Testis (tissue), 3 donors: Measurements from ENCODE around the gene PLD1. TPM values are rescaled to one million over a fixed set of nuclear protein-coding genes. Genes with fewer than 3 reads are reported as not detected.
A peak's percentile ranks its signal among the peaks of the same experiment; 100 is the strongest.

Experiments used
- DNase-seq: peaks from one replicate; pipeline ENCODE4 v3.0.0-alpha.2; 2019
- H3K27ac ChIP-seq, 2 donors: fragments of 200-600 bp; sonication (generic); one replicate each; pipeline ENCODE4 v1.5.1; 2019
- H3K27me3 ChIP-seq: fragments of 200-600 bp; sonication (generic); one replicate; pipeline ENCODE4 v1.5.1; 2019
- H3K36me3 ChIP-seq: fragments of 200-600 bp; sonication (generic); one replicate; pipeline ENCODE4 v1.5.1; 2017; ENCODE audit warnings: low read depth; ENCODE audit errors: missing control alignments
- H3K4me1 ChIP-seq: fragments of 200-600 bp; sonication (generic); one replicate; pipeline ENCODE4 v1.5.1; 2019
- H3K4me3 ChIP-seq, 2 donors: fragments of 200-600 bp; sonication (generic); one replicate each; pipeline ENCODE4 v1.5.1; 2017 to 2019
- H3K9me3 ChIP-seq: fragments of 200-600 bp; sonication (generic); one replicate; pipeline ENCODE4 v1.5.1; 2017
- CTCF ChIP-seq, 3 experiments: fragments of 450-650 bp in 2 of 3; fragments of 200-600 bp in 1 of 3; sonication (generic) in 1 of 3; IDR thresholded peaks; one replicate each; pipeline ENCODE4 v1.5.1; 2016 to 2019; ENCODE audit warnings: antibody characterized with exemption in 3 of 3, mild to moderate bottlenecking in 2 of 3, moderate library complexity in 1 of 3
- POLR2A ChIP-seq: fragments of 450-650 bp; IDR thresholded peaks from one replicate; pipeline ENCODE4 v1.6.1; 2017; ENCODE audit warnings: antibody characterized with exemption, mild to moderate bottlenecking, moderate library complexity
- WGBS, 2 donors: methylation state at CpG; one replicate each; pipeline ENCODE4 v1.1.5; 2018; 5-methylcytosine and 5-hydroxymethylcytosine counted together
- intact Hi-C: fragments of 100-400 bp; cut with DNase I; formaldehyde crosslinking; loops from one replicate; pipeline ENCODE4 v1.15.1; 2023; ENCODE audit warnings: low total_unique reads
- polyA plus RNA-seq: library from polyadenylated mRNA; stranded (reverse); fragments of 350-450 nt; fragmentation: Illumina TruSeq; extraction: RNeasy Lipid Tissue Mini Kit (QIAGEN cat#74804); gene quantifications from one replicate; pipeline ENCODE4 v1.2.3, GENCODE V29; 2014; ENCODE audit warnings: low read depth, low replicate concordance; ENCODE audit not compliant: insufficient read depth
- total RNA-seq, 2 donors: library from RNA; depleted of rRNA; stranded (reverse); fragments of >200 nt; gene quantifications; one replicate each; pipeline ENCODE4 v1.2.3, GENCODE V29; 2016

The PLD1 gene
- total and polyA plus RNA-seq, 3 donors from 2014 or later = 10.7 to 27.4 (median 19.1) TPM

GRCh38 chr3:171620825-171621434 is 189.4 kb downstream of the PLD1 start:
- no peaks in the 10 kb centered on the region for H3K36me3 ChIP-seq
- 86 to 95% methylated on average over 1 of the region's 1 CpG for WGBS, 2 donors
- H3K27me3 ChIP-seq = no peaks in the 10 kb centered on the region
- H3K4me1 ChIP-seq = no peaks in the 10 kb centered on the region
- no peaks in the 10 kb centered on the region for H3K9me3 ChIP-seq
- no peak for DNase-seq
- intact Hi-C loops = no loop called here
- no peak overlapping the region for H3K27ac ChIP-seq
- TF ChIP-seq CTCF (IDR thresholded peaks at IDR 0.05) (no peak), POLR2A (no peak)
- H3K4me3 ChIP-seq = no peak overlapping the region

- no peak for TF ChIP-seq POLR2A
- TF ChIP-seq CTCF (IDR thresholded peaks at IDR 0.05) = no peak
- 87 to 90% methylated on average over 4 of the region's 4 CpGs for WGBS, 2 donors
- no peaks in the 10 kb centered on the region for H3K4me1 ChIP-seq
- no peak overlapping the region for H3K27ac ChIP-seq
- no peaks in the 10 kb centered on the region for H3K9me3 ChIP-seq
- no peak for DNase-seq
- intact Hi-C loops = no loop called here
- no peak overlapping the region for H3K4me3 ChIP-seq
- H3K27me3 ChIP-seq = no peaks in the 10 kb centered on the region
- no peaks in the 10 kb centered on the region for H3K36me3 ChIP-seq
Observed at GRCh38 chr3:171616798-171617197, 193.5 kb downstream of the PLD1 start.

- H3K4me3 ChIP-seq = no peak overlapping the region
- no peaks in the 10 kb centered on the region for H3K9me3 ChIP-seq
- no peak overlapping the region for H3K27ac ChIP-seq
- no peaks in the 10 kb centered on the region for H3K36me3 ChIP-seq
- DNase-seq = no peak
- WGBS, 2 donors = 100% methylated on average over 1 of the region's 1 CpG
- no peak for TF ChIP-seq CTCF (IDR thresholded peaks at IDR 0.05)
- no peak for TF ChIP-seq POLR2A
- intact Hi-C loops = no loop called here
- no peaks in the 10 kb centered on the region for H3K27me3 ChIP-seq
- no peaks in the 10 kb centered on the region for H3K4me1 ChIP-seq
Observed at GRCh38 chr3:171615686-171616085, 194.6 kb downstream of the PLD1 start.

- DNase-seq = no peak
- intact Hi-C loops = no loop called here
- Histone ChIP-seq H3K27me3 (no peaks in the 10 kb centered on the region), H3K27ac (no peak overlapping the region), H3K36me3 (no peaks in the 10 kb centered on the region), H3K9me3 (no peaks in the 10 kb centered on the region), H3K4me3 (no peak overlapping the region), H3K4me1 (no peaks in the 10 kb centered on the region)
- TF ChIP-seq CTCF (IDR thresholded peaks at IDR 0.05) (no peak), POLR2A (no peak)
Observed at GRCh38 chr3:171615281-171615680, 195.0 kb downstream of the PLD1 start.

- no peak overlapping the region for H3K27ac ChIP-seq
- H3K4me3 ChIP-seq = no peak overlapping the region
- 54 to 57% methylated on average over 11 of the region's 11 CpGs for WGBS, 2 donors
- no peaks in the 10 kb centered on the region for H3K9me3 ChIP-seq
- no peaks in the 10 kb centered on the region for H3K27me3 ChIP-seq
- H3K36me3 ChIP-seq = no peaks in the 10 kb centered on the region
- H3K4me1 ChIP-seq = no peaks in the 10 kb centered on the region
- TF ChIP-seq CTCF (IDR thresholded peaks at IDR 0.05) (peak; percentile 14 to 44 (median 19)), POLR2A (no peak)
- peak; percentile 66 for DNase-seq
- intact Hi-C loops = no loop called here
Observed at GRCh38 chr3:171614318-171614921, 195.9 kb downstream of the PLD1 start.
